H1 (cell line): ENCODE data around the gene MUC22.

Experiments
- CHD2 ChIP-seq: IDR thresholded peaks from 2 replicates; pipeline ENCODE4 v1.6.1; 2012; ENCODE audit warnings: low read length, improper control_type of control experiment
- CREB1 ChIP-seq: IDR thresholded peaks from 2 replicates; pipeline ENCODE4 v1.6.1; 2012; ENCODE audit warnings: inconsistent platforms
- EP300 ChIP-seq, 2 experiments: IDR thresholded peaks; 1 replicate in 1 of 2; 2 replicates in 1 of 2; pipeline ENCODE4 v1.6.1; 2011 to 2012; ENCODE audit warnings: low read depth in 2 of 2, low read length in 2 of 2, mild to moderate bottlenecking in 2 of 2, borderline replicate concordance in 1 of 2, inconsistent platforms in 1 of 2, moderate library complexity in 1 of 2
- EZH2 ChIP-seq: fragments of 200-600 bp; sonication (generic); IDR thresholded peaks from 2 replicates; pipeline ENCODE4 v1.7.1; 2012; ENCODE audit warnings: low read depth, mild to moderate bottlenecking, moderate library complexity, low read length, inconsistent platforms; ENCODE audit not compliant: severe bottlenecking
- GABPA ChIP-seq: IDR thresholded peaks from 2 replicates; pipeline ENCODE4 v1.6.1; 2011; ENCODE audit warnings: mild to moderate bottlenecking, low read length, moderate library complexity, borderline replicate concordance; ENCODE audit not compliant: insufficient read depth
- HDAC2 ChIP-seq, 2 experiments: fragments of 300-600 bp in 1 of 2; sonication (generic) in 1 of 2; IDR thresholded peaks; 2 replicates each; pipeline ENCODE4 v1.6.1; 2011 to 2012; ENCODE audit warnings: low read depth in 2 of 2, low read length in 2 of 2, mild to moderate bottlenecking in 2 of 2, moderate library complexity in 2 of 2, borderline replicate concordance in 1 of 2, inconsistent platforms in 1 of 2
- HDAC6 ChIP-seq: IDR thresholded peaks from one replicate; pipeline ENCODE4 v1.7.1; 2012; ENCODE audit warnings: low read depth, mild to moderate bottlenecking, inconsistent platforms, low read length, moderate library complexity
- POLR2A ChIP-seq, 2 experiments: IDR thresholded peaks; 1 replicate in 1 of 2; 2 replicates in 1 of 2; pipeline ENCODE4 v1.6.1; 2011; ENCODE audit warnings: low read depth in 2 of 2, low read length in 2 of 2, mild to moderate bottlenecking in 2 of 2; ENCODE audit errors: control extremely low read depth in 1 of 2
- POLR2AphosphoS5 ChIP-seq: IDR thresholded peaks from 2 replicates; pipeline ENCODE4 v1.6.1; 2011; ENCODE audit warnings: low read depth, low read length
- RXRA ChIP-seq: IDR thresholded peaks from 2 replicates; pipeline ENCODE4 v1.6.1; 2011; ENCODE audit warnings: low read depth, mild to moderate bottlenecking, low read length, moderate library complexity; ENCODE audit not compliant: insufficient read depth
- TAF1 ChIP-seq: IDR thresholded peaks from 2 replicates; pipeline ENCODE4 v1.6.1; 2011; ENCODE audit warnings: mild to moderate bottlenecking, low read depth, low read length
- TBP ChIP-seq: IDR thresholded peaks from 2 replicates; pipeline ENCODE4 v1.6.1; 2011; ENCODE audit warnings: low read depth, low read length, improper control_type of control experiment
- TF ChIP-seq, protein P1 (sequence below), 3 experiments: IDR thresholded peaks; 1 replicate in 2 of 3; 2 replicates in 1 of 3; pipeline versions ENCODE4 v1.5.1 to v1.6.1; 2011; ENCODE audit warnings: low read length in 3 of 3, mild to moderate bottlenecking in 3 of 3, inconsistent platforms in 2 of 3, low read depth in 1 of 3, moderate library complexity in 1 of 3; ENCODE audit not compliant: insufficient read depth in 1 of 3; ENCODE audit errors: control extremely low read depth in 1 of 3
- TF ChIP-seq, protein P2 (sequence below): IDR thresholded peaks from 2 replicates; pipeline ENCODE4 v1.6.1; 2011; ENCODE audit warnings: low read length, improper control_type of control experiment

DNA sequence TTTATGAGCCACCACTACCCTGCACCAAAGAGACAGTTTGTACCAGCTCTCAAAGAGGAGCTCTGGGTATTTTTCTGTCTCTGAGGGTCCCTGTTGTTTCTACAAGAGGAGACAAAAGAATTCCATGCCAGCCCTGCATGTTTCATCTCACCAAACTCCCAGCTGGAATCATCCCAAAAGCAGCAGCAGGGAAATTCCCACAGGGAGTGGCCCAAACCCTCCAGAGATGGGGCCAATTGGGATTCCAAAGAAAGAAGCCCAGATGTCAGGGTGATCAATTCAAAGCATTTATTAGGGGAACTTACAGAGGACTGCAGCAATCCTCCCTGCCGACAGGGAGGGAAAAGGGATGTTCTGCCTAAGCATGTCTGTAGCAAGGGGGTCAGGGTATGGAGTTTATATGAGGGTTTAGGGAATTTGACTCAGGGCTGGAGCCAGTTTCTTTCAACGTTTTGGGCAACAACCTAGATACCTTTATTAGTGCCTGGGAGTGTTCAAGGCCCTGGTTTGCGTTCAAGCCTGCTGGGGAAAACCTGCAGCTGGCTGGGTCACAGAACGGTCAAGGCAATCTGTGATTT, 47.2 kb downstream of the MUC22 start:
- TF ChIP-seq POLR2A (IDR thresholded peaks at IDR 0.05; ENCODE audit: control extremely low read depth in 1 of 2, low read depth in 2 of 2, low read length in 2 of 2): no peak
- no peak for TF ChIP-seq POLR2AphosphoS5
- TF ChIP-seq EP300 (IDR thresholded peaks at IDR 0.05; ENCODE audit: borderline replicate concordance in 1 of 2, low read depth in 2 of 2, low read length in 2 of 2): no peak
- TF ChIP-seq CHD2: no peak
- TF ChIP-seq, protein P1, sequence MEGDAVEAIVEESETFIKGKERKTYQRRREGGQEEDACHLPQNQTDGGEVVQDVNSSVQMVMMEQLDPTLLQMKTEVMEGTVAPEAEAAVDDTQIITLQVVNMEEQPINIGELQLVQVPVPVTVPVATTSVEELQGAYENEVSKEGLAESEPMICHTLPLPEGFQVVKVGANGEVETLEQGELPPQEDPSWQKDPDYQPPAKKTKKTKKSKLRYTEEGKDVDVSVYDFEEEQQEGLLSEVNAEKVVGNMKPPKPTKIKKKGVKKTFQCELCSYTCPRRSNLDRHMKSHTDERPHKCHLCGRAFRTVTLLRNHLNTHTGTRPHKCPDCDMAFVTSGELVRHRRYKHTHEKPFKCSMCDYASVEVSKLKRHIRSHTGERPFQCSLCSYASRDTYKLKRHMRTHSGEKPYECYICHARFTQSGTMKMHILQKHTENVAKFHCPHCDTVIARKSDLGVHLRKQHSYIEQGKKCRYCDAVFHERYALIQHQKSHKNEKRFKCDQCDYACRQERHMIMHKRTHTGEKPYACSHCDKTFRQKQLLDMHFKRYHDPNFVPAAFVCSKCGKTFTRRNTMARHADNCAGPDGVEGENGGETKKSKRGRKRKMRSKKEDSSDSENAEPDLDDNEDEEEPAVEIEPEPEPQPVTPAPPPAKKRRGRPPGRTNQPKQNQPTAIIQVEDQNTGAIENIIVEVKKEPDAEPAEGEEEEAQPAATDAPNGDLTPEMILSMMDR (IDR thresholded peaks at IDR 0.05; ENCODE audit: control extremely low read depth in 1 of 3, insufficient read depth in 1 of 3, low read depth in 1 of 3, low read length in 3 of 3): no peak
- TF ChIP-seq TBP: no peak
- no peak for TF ChIP-seq CREB1
- no peak for TF ChIP-seq TAF1
- TF ChIP-seq EZH2: no peak
- TF ChIP-seq, protein P2, sequence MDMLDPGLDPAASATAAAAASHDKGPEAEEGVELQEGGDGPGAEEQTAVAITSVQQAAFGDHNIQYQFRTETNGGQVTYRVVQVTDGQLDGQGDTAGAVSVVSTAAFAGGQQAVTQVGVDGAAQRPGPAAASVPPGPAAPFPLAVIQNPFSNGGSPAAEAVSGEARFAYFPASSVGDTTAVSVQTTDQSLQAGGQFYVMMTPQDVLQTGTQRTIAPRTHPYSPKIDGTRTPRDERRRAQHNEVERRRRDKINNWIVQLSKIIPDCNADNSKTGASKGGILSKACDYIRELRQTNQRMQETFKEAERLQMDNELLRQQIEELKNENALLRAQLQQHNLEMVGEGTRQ: no peak
- no peak for TF ChIP-seq RXRA
- no peak for TF ChIP-seq HDAC6
- no peak for TF ChIP-seq HDAC2 (IDR thresholded peaks at IDR 0.05; ENCODE audit: borderline replicate concordance in 1 of 2, low read depth in 2 of 2, low read length in 2 of 2)
- no peak for TF ChIP-seq GABPA
